HG02678 (cell line): Measurements from ENCODE around the gene NTF3.

Experiments
- ATAC-seq: cut with Tn5 transposase; IDR thresholded peaks from one replicate; pipeline ENCODE4 v1.9.1; 2021; ENCODE audit warnings: mild to moderate bottlenecking, moderate library complexity; ENCODE audit not compliant: unreplicated experiment

NTF3 gene

DNA sequence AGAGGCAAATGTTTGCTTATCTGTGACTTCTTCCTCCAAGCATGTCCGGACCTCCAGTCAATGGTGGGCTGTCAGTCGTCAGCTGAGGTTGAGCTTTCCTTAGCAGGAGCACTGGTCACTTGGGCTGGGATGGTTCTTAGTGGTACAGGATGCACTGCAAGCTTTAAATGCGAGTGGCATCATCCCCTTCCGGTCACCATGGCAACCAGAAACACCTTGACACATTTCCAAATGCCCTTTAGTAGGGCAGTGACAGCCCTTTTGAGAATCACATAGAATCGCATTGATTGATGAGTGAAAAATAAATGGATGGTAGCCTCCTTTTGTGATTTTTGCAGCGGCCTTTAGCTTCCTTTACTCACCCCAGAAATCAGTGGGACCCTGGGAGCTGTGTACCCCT, 24.1 kb downstream of the NTF3 start:
- no peak for ATAC-seq

DNA sequence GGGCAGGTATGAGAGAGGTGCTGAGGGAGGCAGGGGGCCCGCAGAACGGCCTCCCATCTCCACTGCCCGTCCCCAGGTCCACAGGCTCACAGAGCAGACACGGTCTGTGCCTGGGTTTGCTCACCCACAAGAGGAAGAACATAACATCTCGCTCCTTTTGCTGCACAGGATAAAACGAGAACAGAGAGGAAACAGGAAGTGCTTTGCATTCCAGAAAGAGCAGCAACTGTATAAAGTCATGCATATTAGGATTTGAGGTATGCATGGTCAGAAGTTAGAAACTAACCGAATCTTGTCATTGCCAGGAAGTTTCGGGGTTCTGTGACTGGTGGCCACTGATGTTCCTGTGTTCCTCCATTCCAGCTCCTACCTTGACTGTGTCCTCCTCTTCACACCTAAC, 25.0 kb downstream of the NTF3 start:
- ATAC-seq: no peak

DNA sequence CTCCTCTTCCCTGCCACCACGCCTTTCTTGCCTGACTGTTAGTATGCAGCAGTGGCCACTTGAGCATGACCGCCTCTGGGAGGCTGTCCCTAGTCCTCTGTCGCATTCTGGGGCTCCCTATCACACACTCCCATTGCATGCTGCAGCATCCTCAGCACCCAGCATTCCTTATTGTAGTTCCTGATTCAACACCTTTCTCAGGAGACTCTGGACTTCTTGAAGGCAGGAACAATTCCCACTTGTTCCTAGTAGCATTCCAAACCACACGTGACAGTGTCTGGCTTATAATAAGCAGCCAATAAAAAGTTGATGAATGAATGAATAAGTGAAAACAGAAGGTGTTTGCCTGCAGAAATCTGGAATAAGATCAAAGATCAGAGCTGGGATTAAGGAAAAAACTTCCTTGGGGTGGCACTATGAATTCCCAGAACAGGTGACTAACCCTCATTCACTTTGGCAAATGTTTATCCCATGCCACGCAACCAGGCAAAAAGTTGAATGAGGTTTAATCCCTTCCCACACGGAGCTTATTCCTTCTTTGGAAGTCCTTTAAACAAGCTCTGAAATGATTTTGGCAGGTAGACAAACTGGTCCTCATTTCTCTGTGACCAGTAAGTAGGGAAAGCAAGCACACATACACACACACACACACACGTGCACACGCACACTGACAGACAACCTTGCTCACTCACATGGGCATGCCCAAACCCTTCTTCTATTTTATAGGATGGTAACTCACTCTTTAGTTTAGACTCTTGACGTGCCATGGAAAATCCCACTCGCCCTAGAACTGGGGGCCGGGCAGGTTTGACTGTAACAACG, 26.5 kb downstream of the NTF3 start:
- ATAC-seq: no peak

DNA sequence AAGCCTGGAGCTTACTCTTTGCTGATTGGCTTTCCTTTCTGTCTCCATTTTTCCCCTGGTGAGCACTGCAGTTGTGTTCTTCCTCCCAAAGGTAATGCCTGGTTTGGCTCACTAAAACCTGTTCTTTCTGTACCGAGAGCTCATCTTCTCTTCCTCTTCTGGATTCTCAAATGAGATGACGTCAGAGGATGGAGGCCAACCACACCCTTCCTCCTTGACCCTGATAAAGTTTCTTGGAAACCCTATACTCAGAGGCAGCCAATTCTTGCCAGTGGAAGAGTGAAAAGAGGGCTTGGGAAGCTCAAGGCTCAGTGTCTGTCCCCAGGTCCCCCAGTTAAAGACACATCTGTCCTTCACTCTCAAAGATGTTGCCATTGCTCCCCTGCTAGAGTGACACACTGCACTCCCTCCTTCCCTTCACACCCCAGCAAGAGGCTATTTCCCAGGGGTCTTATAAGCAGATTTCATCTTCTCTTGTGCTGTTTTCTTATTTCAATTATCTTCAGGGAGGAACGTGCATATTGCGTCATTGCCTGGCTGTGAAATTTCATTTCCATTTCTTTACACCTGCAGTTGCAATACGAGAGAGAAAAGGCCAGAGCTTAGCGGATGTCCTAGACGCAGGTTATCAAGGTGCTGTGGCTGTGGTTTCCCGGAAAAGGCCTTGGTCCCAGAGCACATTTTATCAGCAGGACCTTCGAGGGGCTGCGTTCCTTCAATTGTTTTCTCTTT, 27.3 kb downstream of the NTF3 start:
- ATAC-seq: no peak

DNA sequence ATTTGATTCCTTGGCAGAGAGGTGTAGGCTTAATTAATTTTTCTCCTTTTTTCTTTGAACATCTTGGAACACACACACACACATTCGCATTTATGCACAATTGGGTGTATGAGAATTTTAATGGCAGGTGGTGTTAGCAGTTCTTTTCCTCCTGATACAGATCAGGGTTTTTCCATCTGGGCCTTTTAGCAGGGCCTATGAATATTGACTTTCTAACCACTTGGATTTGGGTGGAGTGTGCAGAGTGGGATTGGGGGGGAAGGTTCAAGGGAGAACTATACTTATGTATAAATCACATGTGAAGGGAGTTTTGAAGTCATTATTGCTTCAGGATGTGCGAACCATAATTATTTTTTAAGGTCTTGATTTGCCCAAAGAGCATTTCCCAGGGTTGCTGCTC, 28.9 kb downstream of the NTF3 start:
- no peak for ATAC-seq

DNA sequence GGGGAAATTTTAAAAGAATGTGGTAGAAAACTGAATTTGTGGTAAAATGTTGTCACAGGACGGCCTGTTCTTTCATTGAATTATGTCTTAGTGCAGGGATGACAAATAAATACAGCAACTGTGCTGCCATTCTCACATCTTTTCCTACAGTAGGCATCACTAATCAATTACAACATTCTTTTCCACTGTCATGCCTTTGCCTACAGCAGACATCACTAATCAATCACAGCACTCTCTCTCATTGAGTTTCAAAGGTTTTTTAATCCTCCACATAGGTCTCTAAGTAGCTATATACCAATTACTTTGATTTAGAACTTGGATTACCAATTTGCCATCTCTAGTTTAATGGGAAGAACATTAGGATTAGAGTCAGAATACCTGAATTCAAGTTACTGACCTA, 30.1 kb downstream of the NTF3 start:
- ATAC-seq: no peak

DNA sequence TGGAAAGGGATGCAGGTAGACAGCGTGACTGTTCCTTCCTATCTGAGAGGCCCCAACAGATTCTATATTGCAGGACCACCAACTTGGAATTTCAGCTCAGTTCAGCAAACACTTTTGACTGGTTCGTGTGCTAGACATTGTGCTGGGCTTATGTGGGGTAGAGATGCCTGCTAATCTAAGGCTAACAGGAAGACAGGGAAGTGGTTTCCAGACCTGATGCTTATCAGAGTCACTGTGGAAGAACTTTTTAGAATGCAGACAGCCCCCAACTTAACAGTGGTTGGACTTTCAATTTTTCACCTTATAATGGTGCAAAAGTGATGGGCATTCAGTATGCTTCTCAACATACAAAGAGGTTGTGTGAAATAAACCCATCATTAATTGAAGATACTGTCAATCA, 32.2 kb downstream of the NTF3 start:
- no peak for ATAC-seq

DNA sequence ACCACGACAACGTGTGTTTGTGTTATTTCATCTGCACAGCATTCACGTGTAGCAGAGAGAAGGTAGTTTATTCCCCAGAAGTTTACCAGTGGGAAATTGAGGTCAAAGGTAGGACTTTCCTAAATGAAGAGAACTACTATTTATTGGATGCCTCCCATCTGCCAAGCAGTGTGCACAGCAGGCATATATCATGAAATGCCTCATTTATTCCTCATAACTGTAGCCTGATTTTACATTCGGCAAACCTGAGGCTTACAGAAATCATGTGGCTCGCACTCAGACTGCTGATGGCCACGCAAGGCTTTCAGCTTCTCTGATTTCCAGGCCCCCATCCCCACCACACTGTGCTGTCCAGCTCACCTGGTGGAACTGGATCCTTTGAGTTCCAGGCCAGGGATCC, 33.5 kb downstream of the NTF3 start:
- no peak for ATAC-seq

DNA sequence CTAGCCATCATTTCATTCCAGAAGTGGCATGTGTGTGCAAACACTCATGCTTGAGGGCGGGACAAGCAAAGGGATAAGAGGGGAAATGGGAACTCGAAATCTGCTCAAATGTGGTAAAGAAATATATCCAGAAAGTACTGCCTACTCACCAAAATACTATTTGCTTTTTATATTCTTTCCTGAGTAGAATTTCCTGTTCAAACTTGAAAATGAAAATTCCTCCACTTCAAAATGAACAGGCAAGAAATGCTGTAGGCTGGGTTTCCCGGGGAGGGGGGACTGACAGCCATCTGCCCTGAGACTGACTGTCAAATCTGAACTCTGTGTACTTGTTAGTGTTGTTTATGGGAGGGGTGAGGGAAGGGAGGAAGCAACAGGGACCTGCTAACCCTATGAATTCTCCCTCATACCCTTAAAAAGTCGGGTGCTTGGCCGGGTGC, 34.6 kb downstream of the NTF3 start:
- ATAC-seq: no peak

DNA sequence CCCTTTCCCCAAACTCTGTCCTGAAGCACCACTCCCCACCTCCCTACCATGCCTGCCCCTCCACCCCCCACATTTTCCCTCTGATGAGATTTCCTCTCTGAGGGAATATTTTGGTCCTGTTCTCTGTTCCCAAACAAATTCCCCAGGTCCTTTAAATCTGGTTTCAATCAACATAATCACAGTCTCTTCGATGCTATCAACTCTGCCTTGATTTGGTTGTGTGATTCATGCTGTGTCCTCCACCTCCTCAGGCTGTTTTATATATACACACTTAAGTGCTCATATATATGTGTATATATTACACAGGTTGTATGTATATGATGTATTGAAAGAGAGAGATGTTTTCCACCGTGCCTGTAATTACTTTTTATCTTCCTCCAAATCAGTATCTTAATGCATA, 36.0 kb downstream of the NTF3 start:
- no peak for ATAC-seq

DNA sequence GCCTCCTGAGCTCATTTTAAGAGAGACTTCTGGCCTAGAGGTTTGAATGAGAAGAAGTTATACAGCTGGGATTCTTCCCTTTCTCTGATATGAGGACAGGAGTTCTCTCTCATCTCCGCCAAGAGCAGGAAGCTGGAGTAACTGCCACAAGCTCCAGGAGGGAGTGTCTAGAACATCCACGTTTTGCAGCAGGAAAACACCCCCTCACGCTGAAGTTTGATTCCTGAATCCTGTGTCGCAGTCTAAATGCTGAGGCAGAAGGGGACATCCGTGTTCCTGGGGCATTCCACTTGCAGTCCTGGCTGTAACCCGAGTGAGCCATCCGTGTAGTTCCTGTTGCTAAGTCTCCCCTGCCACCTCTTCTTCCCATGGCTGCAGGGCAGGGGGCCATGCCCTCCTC, 38.3 kb downstream of the NTF3 start:
- ATAC-seq: no peak

DNA sequence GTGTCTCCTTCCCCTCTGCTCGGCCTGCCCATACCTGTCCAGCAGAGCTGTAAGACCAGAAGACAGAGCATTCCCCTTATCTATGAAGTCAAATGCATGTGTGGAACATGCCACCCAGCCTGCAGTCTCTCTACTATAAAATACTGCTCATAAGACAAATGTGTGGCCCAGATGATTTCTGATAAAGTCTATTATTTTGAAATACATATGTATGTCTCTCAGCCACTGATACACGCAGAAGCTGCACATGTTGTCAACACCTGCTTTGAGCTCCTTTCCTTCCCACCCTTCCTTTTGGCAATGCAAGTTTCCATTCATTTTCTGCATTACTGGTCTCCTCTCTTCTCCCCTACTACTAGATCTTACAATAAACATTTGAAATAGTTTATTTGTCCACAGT, 38.8 kb downstream of the NTF3 start:
- ATAC-seq: no peak

DNA sequence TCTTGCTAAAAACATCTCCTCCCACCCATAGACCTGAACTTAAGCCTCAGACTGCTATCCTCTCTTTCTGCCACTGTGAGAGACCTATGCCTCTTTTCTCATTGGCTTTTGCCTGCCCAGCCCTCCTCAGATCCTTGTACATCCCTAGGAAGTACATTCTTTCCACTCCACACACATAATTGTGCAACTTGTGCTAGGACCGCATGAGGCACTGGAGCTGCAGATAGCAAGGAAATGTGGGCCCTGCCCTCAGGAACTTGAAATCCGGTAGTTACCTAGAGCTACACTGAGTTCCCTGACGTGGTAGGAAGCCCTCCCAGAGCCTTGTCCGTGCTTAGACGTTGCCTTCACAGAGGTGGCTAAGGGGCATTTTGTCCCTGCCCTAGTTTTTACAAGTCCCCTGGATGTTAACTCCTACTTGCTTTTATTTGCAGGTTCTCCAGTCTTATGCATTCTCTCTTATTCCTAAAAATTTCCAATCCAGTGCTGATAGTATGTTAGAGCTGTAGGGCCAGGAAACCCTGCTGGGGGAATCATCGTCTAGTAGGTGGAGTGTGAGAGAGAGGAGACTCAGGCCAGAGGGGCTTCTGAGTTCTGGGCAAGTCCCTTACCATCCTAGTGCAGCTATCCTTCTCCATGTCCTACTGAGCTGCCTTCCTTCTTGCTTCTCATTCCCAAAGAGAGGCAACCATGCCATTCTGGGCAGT, 41.3 kb downstream of the NTF3 start:
- ATAC-seq: no peak

DNA sequence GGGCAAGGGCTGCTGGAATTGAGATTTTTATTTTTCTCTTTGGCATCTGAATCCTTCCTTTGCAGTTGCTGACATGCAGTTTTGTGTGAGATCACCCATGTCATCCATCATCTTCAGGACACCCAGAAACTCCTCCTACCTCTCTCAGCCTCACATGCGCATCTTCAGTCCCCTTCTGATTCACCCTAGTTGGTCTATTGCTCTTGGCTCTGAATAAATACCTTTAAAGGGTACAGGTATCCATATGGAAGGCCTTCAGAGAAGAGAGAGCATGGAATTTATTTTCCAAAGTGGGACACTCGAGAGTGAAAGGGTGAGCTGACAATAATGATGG, 41.8 kb downstream of the NTF3 start:
- no peak for ATAC-seq

DNA sequence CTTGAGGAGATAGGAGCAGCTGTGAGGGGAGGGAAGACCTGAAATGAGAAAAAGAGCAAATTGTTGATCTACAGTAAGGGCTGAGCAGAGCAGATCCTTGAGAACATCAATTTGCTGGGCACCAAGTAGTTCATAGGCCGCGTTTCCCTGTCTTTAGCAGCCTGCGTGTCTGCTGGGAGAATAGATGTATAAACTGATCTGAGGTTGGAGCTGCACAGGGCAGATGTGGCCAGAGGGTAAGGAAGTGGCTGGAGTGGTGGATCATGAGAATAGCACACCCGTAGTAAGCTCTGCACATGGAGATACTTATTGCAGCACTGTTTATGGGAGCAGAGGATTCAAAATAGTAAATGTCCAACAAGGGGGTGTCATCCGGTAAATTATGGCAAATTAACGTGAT, 44.4 kb downstream of the NTF3 start:
- no peak for ATAC-seq

DNA sequence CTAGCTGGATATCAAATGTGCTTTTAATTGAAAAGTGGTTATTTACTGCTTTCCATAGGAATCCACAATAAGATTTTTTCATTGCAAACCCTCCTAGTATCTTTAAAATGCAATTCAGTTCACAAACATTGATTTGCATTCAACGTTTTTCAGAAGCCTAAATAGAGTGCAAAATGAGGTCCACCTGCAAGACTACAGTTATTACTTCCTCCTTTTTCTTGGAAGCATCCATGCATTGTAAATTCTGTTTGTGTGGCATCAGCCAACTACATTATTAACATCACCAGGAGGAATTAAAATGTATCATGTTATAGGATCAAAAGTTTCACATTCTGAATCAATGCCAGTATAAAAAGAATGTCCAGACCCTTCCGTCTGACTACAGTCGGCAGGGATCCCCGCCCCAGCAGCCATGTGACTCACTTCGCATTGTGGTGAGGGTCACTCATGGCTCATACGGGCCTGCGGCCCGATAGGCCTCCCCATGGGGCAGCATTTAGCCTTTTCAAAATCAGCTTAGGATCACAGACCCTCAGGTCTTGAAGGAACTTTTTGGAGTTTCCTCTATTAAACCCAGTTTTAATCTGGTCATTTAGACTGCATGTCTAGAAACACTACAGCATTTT, 46.3 kb downstream of the NTF3 start:
- no peak for ATAC-seq

DNA sequence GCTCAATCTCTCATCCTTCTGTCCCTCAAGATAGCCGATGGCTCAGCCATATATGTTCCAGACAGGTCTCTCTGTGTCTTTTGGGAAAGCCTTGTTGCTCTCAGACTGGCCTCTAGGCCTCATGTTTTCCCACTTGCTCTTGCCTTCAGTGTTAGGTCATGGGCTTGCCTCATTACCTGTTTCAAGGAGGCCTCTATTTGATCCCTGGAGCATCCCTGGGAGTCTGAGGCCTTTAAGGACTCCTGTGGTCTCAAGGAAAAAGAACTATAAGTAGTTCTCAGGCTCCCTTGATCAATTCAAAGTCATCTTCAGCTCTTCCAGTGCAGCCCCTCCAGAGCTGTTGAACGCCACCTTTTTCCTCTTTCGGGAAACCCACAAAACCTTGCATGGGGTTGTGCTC, 47.9 kb downstream of the NTF3 start:
- ATAC-seq: no peak

DNA sequence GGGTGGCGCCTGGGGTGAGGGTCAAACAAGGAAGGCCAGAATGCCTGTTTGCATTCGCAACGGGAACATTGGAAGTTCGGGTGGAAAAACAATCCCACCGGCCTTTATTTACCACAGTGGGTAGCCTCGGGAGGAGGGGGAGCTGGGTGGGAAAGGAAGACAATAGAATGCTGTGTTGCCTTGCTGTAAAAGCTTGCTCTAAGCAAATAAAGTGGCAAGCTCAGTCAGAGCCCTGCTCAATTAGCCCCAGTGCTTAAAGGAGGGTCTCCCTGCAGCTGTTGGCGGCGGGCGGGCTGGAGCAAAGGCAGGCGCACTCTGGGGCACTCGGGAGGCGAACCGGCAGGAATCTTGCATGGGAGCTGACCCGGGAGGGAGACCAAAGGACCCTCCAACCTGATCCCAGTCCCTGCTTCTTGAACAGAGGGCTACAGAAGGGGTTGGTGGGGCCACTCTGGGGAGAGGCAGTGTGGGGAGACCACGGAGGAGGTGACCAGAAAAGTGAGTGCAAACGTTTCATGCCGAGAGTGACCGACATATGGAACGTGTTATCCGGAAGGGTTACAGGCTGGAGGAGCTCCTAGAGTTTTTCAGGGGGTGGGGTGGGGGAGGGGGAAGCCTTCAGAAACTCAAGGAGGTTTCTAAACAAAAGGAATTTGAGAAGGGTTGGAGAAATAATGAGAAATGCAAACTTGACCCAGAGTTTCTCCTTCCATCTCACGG, 48.5 kb downstream of the NTF3 start:
- ATAC-seq: no peak

DNA sequence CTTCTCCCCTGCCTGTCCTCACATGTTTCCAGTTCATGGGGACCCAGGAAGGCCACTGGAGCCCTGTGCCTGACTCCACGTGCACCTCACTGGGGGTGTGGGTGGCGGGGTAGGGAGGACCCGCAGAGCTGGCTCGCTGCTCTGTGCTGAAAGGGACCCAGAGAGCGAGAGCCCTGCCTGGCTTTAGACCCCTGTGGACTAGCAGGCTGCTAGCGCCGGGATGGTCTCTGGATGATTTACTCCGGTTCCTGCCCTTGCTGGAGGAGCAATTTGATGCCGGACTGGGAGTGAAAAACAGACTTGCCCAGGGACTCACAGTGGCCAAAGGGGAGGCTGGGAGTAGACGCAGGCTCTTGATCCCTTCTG, 49.0 kb downstream of the NTF3 start:
- no peak for ATAC-seq

DNA sequence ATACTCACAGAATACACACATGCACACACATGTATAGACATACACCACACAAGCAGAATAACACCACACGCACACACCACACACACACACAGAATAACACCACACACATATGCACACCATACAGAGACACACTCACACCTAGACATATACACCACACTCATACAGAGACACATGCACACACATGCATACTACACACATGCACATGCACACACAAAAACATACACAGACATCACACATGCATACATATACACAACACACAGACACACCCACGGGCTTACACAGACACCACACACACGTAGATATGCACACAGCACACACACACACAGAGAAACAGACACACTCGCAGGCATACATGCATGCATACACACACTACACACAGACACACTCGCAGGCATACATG, 49.7 kb downstream of the NTF3 start:
- ATAC-seq: no peak

DNA sequence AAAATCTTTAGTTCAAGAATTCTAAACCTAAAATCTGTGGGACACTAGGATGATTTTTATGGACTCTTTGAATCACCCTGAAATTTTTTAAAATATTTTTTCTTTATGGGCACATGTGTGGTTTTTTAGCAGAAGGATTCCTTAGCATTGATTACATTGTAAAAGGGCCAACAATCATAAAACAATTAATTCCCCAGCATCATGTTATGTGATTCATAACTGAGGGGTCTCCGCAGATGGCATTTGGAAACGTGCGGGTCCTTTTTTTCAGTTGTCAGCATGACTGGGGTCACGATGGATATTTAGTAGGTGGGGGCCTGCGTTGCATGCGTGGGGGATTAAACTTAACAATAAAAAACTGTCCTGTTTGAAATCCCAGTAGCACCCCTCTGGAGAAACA, 52.5 kb downstream of the NTF3 start:
- no peak for ATAC-seq
